HL-60 (cell line): Measurements from ENCODE around the gene PDE4B.

Experiments used
- GABPA ChIP-seq: IDR thresholded peaks from 2 replicates; pipeline ENCODE4 v1.6.1; 2012; ENCODE audit warnings: low read depth
- POLR2AphosphoS5 ChIP-seq: IDR thresholded peaks from 2 replicates; pipeline ENCODE4 v1.6.1; 2012; ENCODE audit warnings: low read depth
- TF ChIP-seq, protein P1 (sequence below): IDR thresholded peaks from one replicate; pipeline ENCODE4 v1.5.1; 2011; ENCODE audit warnings: low read length, control low read depth, inconsistent platforms; ENCODE audit not compliant: insufficient read depth

- TF ChIP-seq, protein P1, sequence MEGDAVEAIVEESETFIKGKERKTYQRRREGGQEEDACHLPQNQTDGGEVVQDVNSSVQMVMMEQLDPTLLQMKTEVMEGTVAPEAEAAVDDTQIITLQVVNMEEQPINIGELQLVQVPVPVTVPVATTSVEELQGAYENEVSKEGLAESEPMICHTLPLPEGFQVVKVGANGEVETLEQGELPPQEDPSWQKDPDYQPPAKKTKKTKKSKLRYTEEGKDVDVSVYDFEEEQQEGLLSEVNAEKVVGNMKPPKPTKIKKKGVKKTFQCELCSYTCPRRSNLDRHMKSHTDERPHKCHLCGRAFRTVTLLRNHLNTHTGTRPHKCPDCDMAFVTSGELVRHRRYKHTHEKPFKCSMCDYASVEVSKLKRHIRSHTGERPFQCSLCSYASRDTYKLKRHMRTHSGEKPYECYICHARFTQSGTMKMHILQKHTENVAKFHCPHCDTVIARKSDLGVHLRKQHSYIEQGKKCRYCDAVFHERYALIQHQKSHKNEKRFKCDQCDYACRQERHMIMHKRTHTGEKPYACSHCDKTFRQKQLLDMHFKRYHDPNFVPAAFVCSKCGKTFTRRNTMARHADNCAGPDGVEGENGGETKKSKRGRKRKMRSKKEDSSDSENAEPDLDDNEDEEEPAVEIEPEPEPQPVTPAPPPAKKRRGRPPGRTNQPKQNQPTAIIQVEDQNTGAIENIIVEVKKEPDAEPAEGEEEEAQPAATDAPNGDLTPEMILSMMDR: no peak
- no peak for TF ChIP-seq POLR2AphosphoS5
- no peak for TF ChIP-seq GABPA
These were observed 476.5 kb downstream of the PDE4B start for GRCh38 chr1:66269222-66269621.
